22Rv1 (cell line): Measurements from ENCODE around the gene FAM193B.

Source experiments
- H3K27ac ChIP-seq: fragments of 450-650 bp; 2 replicates; pipeline ENCODE4 v1.5.1; 2017
- ZFX ChIP-seq: fragments of 450-650 bp; IDR thresholded peaks from 2 replicates; pipeline ENCODE4 v1.6.1; 2017; ENCODE audit warnings: antibody characterized with exemption, borderline replicate concordance
- TF ChIP-seq, protein P1 (sequence below): fragments of 450-650 bp; IDR thresholded peaks from 2 replicates; pipeline ENCODE4 v1.5.1; 2017; ENCODE audit warnings: mild to moderate bottlenecking

Gene FAM193B

DNA sequence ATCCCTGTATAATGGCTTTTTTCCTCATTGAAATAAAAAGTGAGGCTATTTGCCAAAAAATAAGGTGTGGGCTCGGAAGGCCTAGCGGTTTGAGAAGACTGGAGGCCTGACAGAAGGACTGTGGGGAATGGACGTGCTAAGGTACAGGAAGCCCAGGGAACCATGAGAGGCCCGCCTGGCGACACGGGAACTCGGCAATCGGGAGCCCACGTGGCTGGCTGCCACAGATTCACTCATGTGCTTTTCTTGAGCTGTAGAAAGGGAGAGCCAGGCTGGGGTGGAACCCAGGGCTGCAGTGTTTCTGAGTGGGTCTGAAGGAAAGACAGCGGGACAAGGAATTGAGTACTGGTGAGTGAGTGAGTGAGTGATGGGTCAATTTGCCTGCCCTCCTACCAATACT, 25.7 kb downstream of the FAM193B start:
- no peak overlapping the region for H3K27ac ChIP-seq
- no peak for TF ChIP-seq ZFX
- TF ChIP-seq, protein P1, sequence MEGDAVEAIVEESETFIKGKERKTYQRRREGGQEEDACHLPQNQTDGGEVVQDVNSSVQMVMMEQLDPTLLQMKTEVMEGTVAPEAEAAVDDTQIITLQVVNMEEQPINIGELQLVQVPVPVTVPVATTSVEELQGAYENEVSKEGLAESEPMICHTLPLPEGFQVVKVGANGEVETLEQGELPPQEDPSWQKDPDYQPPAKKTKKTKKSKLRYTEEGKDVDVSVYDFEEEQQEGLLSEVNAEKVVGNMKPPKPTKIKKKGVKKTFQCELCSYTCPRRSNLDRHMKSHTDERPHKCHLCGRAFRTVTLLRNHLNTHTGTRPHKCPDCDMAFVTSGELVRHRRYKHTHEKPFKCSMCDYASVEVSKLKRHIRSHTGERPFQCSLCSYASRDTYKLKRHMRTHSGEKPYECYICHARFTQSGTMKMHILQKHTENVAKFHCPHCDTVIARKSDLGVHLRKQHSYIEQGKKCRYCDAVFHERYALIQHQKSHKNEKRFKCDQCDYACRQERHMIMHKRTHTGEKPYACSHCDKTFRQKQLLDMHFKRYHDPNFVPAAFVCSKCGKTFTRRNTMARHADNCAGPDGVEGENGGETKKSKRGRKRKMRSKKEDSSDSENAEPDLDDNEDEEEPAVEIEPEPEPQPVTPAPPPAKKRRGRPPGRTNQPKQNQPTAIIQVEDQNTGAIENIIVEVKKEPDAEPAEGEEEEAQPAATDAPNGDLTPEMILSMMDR, result no peak

DNA sequence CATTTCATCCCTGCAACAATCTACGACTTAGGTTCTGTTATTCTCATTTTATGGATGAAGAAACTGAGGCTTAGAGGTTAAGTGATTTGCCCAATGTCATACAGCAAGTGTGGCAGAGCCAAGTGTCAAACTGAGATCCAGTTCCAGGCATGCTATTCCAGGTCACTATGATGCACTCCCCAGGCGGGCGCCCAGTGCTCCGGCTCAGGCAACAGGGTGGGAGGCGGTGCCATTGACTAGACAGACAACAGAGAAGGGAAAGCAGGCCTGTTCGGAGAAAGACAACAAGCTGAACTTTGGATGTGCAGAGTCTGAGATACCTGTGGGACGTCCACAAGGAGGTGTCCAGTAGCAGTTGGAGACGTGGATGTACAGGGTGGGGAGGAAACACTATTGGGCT, 26.8 kb downstream of the FAM193B start:
- no peak overlapping the region for H3K27ac ChIP-seq
- no peak for TF ChIP-seq ZFX
- TF ChIP-seq, protein P1, result no peak

DNA sequence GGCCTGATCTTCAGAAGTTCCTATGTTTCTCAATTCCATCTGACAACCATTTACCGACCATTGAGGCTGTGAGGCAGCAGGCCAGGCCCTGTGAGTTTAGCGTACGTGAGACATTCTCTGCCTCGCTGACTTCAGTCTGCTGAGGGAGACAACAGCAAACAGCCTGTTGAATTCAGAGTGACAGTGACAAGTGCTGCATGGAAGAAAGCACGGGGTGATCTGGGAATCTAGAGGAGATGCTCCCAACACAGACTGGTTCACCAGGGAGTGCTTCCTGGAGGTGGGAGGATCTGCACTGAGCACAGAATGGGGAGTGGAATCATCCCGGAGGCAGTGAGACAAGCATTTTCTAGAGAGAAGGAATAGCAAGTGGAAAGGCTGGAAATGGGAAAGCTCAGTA, 27.6 kb downstream of the FAM193B start:
- no peak overlapping the region for H3K27ac ChIP-seq
- TF ChIP-seq ZFX, result no peak
- TF ChIP-seq, protein P1, result no peak

DNA sequence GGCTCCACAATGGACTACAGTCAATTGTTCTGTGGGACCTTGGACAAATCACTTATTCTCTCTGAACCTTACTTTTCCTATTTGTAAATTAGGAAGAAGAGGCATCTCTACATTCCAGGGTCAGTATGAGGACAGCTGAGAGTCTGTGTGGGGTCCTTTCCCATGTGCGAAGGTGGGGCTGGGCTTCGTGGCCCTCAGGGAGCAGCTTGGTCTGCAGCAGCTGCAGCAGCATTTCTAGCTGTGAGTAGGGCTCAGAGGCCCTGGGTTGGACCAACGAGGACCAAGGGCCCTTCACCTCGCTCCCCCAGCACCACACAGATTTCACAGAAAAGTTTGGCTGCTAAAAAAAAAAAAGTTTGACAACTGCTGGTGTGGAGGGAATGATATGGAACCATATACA, 28.2 kb downstream of the FAM193B start:
- TF ChIP-seq ZFX, result no peak
- TF ChIP-seq, protein P1, result no peak
- no peak overlapping the region for H3K27ac ChIP-seq

GRCh38 chr5:177524941-177525655, 29.3 kb downstream of the FAM193B start:
- TF ChIP-seq, protein P1, result no peak
- TF ChIP-seq ZFX, result no peak
- no peak overlapping the region for H3K27ac ChIP-seq

DNA sequence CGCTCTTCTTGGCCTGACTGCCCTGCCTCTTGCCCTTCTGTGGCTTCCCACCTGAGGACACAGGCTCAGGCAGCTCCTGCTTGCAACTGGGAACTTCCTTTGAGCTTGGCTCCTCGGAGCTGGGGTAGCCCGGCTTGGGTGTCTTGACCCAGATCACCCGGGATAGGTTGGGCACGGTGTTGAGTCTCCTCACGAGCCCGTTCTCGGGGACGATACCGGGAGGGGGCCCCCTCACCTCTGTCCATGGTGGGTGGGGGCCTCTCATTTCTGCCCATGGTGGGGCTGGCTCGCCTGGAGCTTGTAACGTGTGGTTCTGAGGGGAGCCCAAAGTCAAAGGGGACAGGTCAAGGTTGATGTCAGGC, 29.8 kb downstream of the FAM193B start:
- TF ChIP-seq, protein P1, result no peak
- no peak for TF ChIP-seq ZFX
- no peak overlapping the region for H3K27ac ChIP-seq

GRCh38 chr5:177523711-177524538, 30.4 kb downstream of the FAM193B start:
- H3K27ac ChIP-seq, result no peak overlapping the region
- no peak for TF ChIP-seq ZFX
- TF ChIP-seq, protein P1, result no peak
